ENCODE data around the gene CACNA2D2. TPM values are rescaled to one million over a fixed set of nuclear protein-coding genes. Genes with fewer than 3 reads are reported as not detected.

Gene CACNA2D2
- total RNA-seq, 1 experiment from 2014 or later = 22.0 TPM

GRCh38 chr3:50516440-50516871, 13.0 kb upstream of the CACNA2D2 start (continued):
- TF ChIP-seq, protein P1, sequence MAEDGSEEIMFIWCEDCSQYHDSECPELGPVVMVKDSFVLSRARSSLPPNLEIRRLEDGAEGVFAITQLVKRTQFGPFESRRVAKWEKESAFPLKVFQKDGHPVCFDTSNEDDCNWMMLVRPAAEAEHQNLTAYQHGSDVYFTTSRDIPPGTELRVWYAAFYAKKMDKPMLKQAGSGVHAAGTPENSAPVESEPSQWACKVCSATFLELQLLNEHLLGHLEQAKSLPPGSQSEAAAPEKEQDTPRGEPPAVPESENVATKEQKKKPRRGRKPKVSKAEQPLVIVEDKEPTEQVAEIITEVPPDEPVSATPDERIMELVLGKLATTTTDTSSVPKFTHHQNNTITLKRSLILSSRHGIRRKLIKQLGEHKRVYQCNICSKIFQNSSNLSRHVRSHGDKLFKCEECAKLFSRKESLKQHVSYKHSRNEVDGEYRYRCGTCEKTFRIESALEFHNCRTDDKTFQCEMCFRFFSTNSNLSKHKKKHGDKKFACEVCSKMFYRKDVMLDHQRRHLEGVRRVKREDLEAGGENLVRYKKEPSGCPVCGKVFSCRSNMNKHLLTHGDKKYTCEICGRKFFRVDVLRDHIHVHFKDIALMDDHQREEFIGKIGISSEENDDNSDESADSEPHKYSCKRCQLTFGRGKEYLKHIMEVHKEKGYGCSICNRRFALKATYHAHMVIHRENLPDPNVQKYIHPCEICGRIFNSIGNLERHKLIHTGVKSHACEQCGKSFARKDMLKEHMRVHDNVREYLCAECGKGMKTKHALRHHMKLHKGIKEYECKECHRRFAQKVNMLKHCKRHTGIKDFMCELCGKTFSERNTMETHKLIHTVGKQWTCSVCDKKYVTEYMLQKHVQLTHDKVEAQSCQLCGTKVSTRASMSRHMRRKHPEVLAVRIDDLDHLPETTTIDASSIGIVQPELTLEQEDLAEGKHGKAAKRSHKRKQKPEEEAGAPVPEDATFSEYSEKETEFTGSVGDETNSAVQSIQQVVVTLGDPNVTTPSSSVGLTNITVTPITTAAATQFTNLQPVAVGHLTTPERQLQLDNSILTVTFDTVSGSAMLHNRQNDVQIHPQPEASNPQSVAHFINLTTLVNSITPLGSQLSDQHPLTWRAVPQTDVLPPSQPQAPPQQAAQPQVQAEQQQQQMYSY (CRISPR knock-in tag; IDR thresholded peaks at IDR 0.05) = peak; percentile 91
- peak; percentile 72 for TF ChIP-seq ZNF423 (CRISPR knock-in tag; IDR thresholded peaks at IDR 0.05)
- no peak for TF ChIP-seq ARID4B (CRISPR knock-in tag; IDR thresholded peaks at IDR 0.05; ENCODE audit: borderline replicate concordance)
- no peak for TF ChIP-seq ZMAT4 (CRISPR knock-in tag; IDR thresholded peaks at IDR 0.05)
- TF ChIP-seq, protein P2, sequence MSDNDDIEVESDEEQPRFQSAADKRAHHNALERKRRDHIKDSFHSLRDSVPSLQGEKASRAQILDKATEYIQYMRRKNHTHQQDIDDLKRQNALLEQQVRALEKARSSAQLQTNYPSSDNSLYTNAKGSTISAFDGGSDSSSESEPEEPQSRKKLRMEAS (CRISPR knock-in tag; IDR thresholded peaks at IDR 0.05) = peak; percentile 21; the same call in 1 of the 2 replicates
- TF ChIP-seq, protein P3, sequence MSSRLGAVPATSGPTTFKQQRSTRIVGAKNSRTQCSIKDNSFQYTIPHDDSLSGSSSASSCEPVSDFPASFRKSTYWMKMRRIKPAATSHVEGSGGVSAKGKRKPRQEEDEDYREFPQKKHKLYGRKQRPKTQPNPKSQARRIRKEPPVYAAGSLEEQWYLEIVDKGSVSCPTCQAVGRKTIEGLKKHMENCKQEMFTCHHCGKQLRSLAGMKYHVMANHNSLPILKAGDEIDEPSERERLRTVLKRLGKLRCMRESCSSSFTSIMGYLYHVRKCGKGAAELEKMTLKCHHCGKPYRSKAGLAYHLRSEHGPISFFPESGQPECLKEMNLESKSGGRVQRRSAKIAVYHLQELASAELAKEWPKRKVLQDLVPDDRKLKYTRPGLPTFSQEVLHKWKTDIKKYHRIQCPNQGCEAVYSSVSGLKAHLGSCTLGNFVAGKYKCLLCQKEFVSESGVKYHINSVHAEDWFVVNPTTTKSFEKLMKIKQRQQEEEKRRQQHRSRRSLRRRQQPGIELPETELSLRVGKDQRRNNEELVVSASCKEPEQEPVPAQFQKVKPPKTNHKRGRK (CRISPR knock-in tag; IDR thresholded peaks at IDR 0.05; ENCODE audit: borderline replicate concordance) = no peak
- TF ChIP-seq, protein P4, sequence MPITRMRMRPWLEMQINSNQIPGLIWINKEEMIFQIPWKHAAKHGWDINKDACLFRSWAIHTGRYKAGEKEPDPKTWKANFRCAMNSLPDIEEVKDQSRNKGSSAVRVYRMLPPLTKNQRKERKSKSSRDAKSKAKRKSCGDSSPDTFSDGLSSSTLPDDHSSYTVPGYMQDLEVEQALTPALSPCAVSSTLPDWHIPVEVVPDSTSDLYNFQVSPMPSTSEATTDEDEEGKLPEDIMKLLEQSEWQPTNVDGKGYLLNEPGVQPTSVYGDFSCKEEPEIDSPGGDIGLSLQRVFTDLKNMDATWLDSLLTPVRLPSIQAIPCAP (CRISPR knock-in tag; IDR thresholded peaks at IDR 0.05) = no peak
- TF ChIP-seq TP53 (CRISPR knock-in tag; IDR thresholded peaks at IDR 0.05) = no peak
- TF ChIP-seq TEAD1 (CRISPR knock-in tag; IDR thresholded peaks at IDR 0.05) = peak; percentile 44; the same call in 1 of the 2 replicates
- 0 out of 2 replicates have a peak, but pooled peaks have one; percentile 21 for TF ChIP-seq SMAD3 (CRISPR knock-in tag; IDR thresholded peaks at IDR 0.05; ENCODE audit: borderline replicate concordance)
- TF ChIP-seq CREB1 (CRISPR knock-in tag; IDR thresholded peaks at IDR 0.05) = no peak
- TF ChIP-seq, protein P5, sequence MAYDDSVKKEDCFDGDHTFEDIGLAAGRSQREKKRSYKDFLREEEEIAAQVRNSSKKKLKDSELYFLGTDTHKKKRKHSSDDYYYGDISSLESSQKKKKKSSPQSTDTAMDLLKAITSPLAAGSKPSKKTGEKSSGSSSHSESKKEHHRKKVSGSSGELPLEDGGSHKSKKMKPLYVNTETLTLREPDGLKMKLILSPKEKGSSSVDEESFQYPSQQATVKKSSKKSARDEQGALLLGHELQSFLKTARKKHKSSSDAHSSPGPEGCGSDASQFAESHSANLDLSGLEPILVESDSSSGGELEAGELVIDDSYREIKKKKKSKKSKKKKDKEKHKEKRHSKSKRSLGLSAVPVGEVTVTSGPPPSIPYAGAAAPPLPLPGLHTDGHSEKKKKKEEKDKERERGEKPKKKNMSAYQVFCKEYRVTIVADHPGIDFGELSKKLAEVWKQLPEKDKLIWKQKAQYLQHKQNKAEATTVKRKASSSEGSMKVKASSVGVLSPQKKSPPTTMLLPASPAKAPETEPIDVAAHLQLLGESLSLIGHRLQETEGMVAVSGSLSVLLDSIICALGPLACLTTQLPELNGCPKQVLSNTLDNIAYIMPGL (CRISPR knock-in tag; IDR thresholded peaks at IDR 0.05) = no peak
